Smooth muscle cell (in vitro differentiated cells): ENCODE results near the gene FAXDC2. TPM values are rescaled to one million over a fixed set of nuclear protein-coding genes. Genes with fewer than 3 reads are reported as not detected.

ENCODE experiments used
- DNase-seq: peaks from one replicate; lab custom pipeline; 2025; ENCODE audit not compliant: unreplicated experiment; lab: John Stamatoyannopoulos, UW
- H2AFZ ChIP-seq: fragments of 200-600 bp; sonication (generic); 2 replicates; pipeline ENCODE4 v1.6.0; 2016; ENCODE audit warnings: antibody characterized with exemption, low read depth, mild to moderate bottlenecking
- H3F3A ChIP-seq: fragments of 200-600 bp; sonication (generic); 2 replicates; pipeline ENCODE4 v1.6.0; 2017; ENCODE audit warnings: antibody characterized with exemption, low read depth
- H3K27ac ChIP-seq: fragments of 200-600 bp; sonication (generic); 2 replicates; pipeline ENCODE4 v1.5.1; 2016; ENCODE audit warnings: low read depth, mild to moderate bottlenecking
- H3K27me3 ChIP-seq: fragments of 200-600 bp; sonication (generic); 2 replicates; pipeline ENCODE4 v1.6.1; 2016; ENCODE audit warnings: low read depth, mild to moderate bottlenecking
- H3K36me3 ChIP-seq: fragments of 200-600 bp; sonication (generic); 2 replicates; pipeline ENCODE4 v1.5.1; 2016; ENCODE audit warnings: low read depth
- H3K4me1 ChIP-seq: fragments of 200-600 bp; sonication (generic); 2 replicates; pipeline ENCODE4 v1.5.1; 2016; ENCODE audit warnings: low read depth
- H3K4me2 ChIP-seq: fragments of 200-600 bp; sonication (generic); 2 replicates; pipeline ENCODE4 v1.6.0; 2016; ENCODE audit warnings: mild to moderate bottlenecking
- H3K4me3 ChIP-seq: fragments of 200-600 bp; sonication (generic); 2 replicates; pipeline ENCODE4 v1.5.1; 2016; ENCODE audit warnings: mild to moderate bottlenecking
- H3K79me2 ChIP-seq: fragments of 200-600 bp; sonication (generic); 2 replicates; pipeline ENCODE4 v1.6.0; 2016; ENCODE audit warnings: low read depth, mild to moderate bottlenecking
- H3K9ac ChIP-seq: fragments of 200-600 bp; sonication (generic); 2 replicates; pipeline ENCODE4 v1.6.0; 2016; ENCODE audit warnings: low read depth
- H3K9me3 ChIP-seq: fragments of 200-600 bp; sonication (generic); replicated peaks from 2 replicates; pipeline ENCODE4 v1.5.1; 2016; ENCODE audit warnings: low read depth
- H4K20me1 ChIP-seq: fragments of 200-600 bp; sonication (generic); 2 replicates; pipeline ENCODE4 v1.6.0; 2016; ENCODE audit warnings: low read depth
- WGBS: methylation state at CpG from one replicate; pipeline ENCODE4 v1.1.7; 2016; ENCODE audit warnings: low lambda C conversion rate; 5-methylcytosine and 5-hydroxymethylcytosine counted together
- polyA plus RNA-seq: library from polyadenylated mRNA; unstranded; fragments of >200 nt; fragmentation: Nextera tagmentation; extraction: Ambion mirVana; gene quantifications from 2 replicates; pipeline ENCODE4 v1.2.1, GENCODE V29; 2016
- total RNA-seq: library from RNA; depleted of rRNA; stranded (reverse); fragments of >200 nt; gene quantifications from 2 replicates; pipeline ENCODE4 v1.2.3, GENCODE V29; 2014
- TF ChIP-seq, protein P1 (sequence below): fragments of 200-600 bp; sonication (generic); IDR thresholded peaks from 2 replicates; pipeline ENCODE4 v1.5.1; 2017; ENCODE audit warnings: borderline replicate concordance, mild to moderate bottlenecking, antibody characterized with exemption; ENCODE audit not compliant: insufficient read depth, poor library complexity, severe bottlenecking

Gene FAXDC2
- total and polyA plus RNA-seq, 2 experiments from 2014 or later: 2.0 to 2.5 TPM

- WGBS: 95% methylated on average over 1 of the region's 1 CpG
- TF ChIP-seq, protein P1, sequence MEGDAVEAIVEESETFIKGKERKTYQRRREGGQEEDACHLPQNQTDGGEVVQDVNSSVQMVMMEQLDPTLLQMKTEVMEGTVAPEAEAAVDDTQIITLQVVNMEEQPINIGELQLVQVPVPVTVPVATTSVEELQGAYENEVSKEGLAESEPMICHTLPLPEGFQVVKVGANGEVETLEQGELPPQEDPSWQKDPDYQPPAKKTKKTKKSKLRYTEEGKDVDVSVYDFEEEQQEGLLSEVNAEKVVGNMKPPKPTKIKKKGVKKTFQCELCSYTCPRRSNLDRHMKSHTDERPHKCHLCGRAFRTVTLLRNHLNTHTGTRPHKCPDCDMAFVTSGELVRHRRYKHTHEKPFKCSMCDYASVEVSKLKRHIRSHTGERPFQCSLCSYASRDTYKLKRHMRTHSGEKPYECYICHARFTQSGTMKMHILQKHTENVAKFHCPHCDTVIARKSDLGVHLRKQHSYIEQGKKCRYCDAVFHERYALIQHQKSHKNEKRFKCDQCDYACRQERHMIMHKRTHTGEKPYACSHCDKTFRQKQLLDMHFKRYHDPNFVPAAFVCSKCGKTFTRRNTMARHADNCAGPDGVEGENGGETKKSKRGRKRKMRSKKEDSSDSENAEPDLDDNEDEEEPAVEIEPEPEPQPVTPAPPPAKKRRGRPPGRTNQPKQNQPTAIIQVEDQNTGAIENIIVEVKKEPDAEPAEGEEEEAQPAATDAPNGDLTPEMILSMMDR: no peak
- no peak overlapping the region for H2AFZ ChIP-seq
- H3K9ac ChIP-seq: no peak overlapping the region
- no peaks in the 10 kb centered on the region for H3K27me3 ChIP-seq
- H3K4me3 ChIP-seq: no peak overlapping the region
- no peak for DNase-seq
- no peaks in the 10 kb centered on the region for H3K9me3 ChIP-seq
- peaks cover 100% of the 10 kb centered on the region for H4K20me1 ChIP-seq
- no peaks in the 10 kb centered on the region for H3K36me3 ChIP-seq
- peak overlapping the region; percentile 49 for H3K27ac ChIP-seq
- H3K4me1 ChIP-seq: peaks cover 36% of the 10 kb centered on the region
- H3K4me2 ChIP-seq: no peak overlapping the region
- no peaks in the 10 kb centered on the region for H3F3A ChIP-seq
- H3K79me2 ChIP-seq: peaks cover 100% of the 10 kb centered on the region
Observed at GRCh38 chr5:154780128-154780527, 70.3 kb downstream of the FAXDC2 start.

- 65% methylated on average over 4 of the region's 4 CpGs for WGBS
- H3F3A ChIP-seq: no peaks in the 10 kb centered on the region
- H3K9me3 ChIP-seq: no peaks in the 10 kb centered on the region
- H3K27me3 ChIP-seq: no peaks in the 10 kb centered on the region
- no peak overlapping the region for H3K4me3 ChIP-seq
- H3K4me2 ChIP-seq: peak overlapping the region; percentile 25
- no peak overlapping the region for H3K9ac ChIP-seq
- H2AFZ ChIP-seq: no peak overlapping the region
- peak overlapping the region; percentile 9 for H3K27ac ChIP-seq
- TF ChIP-seq, protein P1: no peak
- peaks cover 100% of the 10 kb centered on the region for H3K79me2 ChIP-seq
- H3K4me1 ChIP-seq: peaks cover 29% of the 10 kb centered on the region
- DNase-seq: no peak
- H3K36me3 ChIP-seq: no peaks in the 10 kb centered on the region
- peaks cover 100% of the 10 kb centered on the region for H4K20me1 ChIP-seq
Observed at GRCh38 chr5:154779105-154779504, 71.3 kb downstream of the FAXDC2 start.

- H3K79me2 ChIP-seq: peaks cover 100% of the 10 kb centered on the region
- H3K36me3 ChIP-seq: no peaks in the 10 kb centered on the region
- peak overlapping the region; percentile 25 for H3K4me2 ChIP-seq
- peaks cover 23% of the 10 kb centered on the region for H3K4me1 ChIP-seq
- H3K9me3 ChIP-seq: no peaks in the 10 kb centered on the region
- no peak for DNase-seq
- H4K20me1 ChIP-seq: peaks cover 100% of the 10 kb centered on the region
- H3F3A ChIP-seq: no peaks in the 10 kb centered on the region
- no peak overlapping the region for H3K4me3 ChIP-seq
- no peaks in the 10 kb centered on the region for H3K27me3 ChIP-seq
- 98% methylated on average over 2 of the region's 2 CpGs for WGBS
- no peak overlapping the region for H3K9ac ChIP-seq
- H2AFZ ChIP-seq: no peak overlapping the region
- H3K27ac ChIP-seq: peak overlapping the region; percentile 9
- TF ChIP-seq, protein P1: no peak
Observed at GRCh38 chr5:154778534-154778933, 71.9 kb downstream of the FAXDC2 start.

DNA sequence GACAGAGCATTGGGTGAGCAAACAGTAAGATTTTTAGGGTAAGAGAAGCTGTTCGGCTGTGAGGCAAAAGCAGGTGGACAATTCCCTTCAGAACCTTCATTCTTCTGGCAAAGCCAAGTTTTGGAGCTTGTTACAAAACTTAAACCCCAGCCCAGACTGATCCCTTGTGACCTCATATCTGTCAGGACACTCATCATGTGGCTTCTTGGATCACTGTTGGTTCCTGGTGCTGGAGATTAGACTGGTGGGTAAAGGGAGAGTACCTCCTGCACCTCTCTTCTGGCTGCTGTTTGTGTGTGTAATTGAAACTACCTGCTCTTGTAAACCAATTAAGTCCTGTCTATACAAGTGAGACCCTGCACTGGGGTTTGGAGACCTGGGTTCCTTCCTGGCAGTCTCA lies 74.2 kb downstream of the FAXDC2 start:
- WGBS: 80% methylated on average over 1 of the region's 1 CpG
- Histone ChIP-seq H3K4me1 (peaks cover 19% of the 10 kb centered on the region), H3K9ac (no peak overlapping the region), H3K79me2 (peaks cover 97% of the 10 kb centered on the region), H3K36me3 (no peaks in the 10 kb centered on the region), H3K4me3 (no peak overlapping the region), H3F3A (no peaks in the 10 kb centered on the region), H3K27me3 (no peaks in the 10 kb centered on the region), H3K9me3 (no peaks in the 10 kb centered on the region), H3K27ac (no peak overlapping the region), H2AFZ (no peak overlapping the region), H3K4me2 (no peak overlapping the region), H4K20me1 (peaks cover 100% of the 10 kb centered on the region)
- DNase-seq: no peak
- TF ChIP-seq, protein P1: no peak
